Activated CD8-positive, alpha-beta T cell treated with anti-CD3 and anti-CD28 coated beads, Interleukin-2, amount 10 ng/mL, durations not matched to agents 7 days and 5 days (primary cell): Measurements from ENCODE around the gene CNN3. TPM values are rescaled to one million over a fixed set of nuclear protein-coding genes. Genes with fewer than 3 reads are reported as not detected.
"Not testable (repeated sequence)": the region's sequence is repeated elsewhere in the genome, so short reads cannot be mapped to it uniquely, and the experiment has no call there.

Source experiments
- ATAC-seq: fragments of 150-1000 bp; cut with Tn5 transposase; one replicate; pipeline ENCODE4 v1.10.0; 2021; ENCODE audit warnings: moderate library complexity
- CTCF ChIA-PET: fragments of 350-600 bp; sonication (Branson Sonifier 250); formaldehyde crosslinking; loops from one replicate; lab custom pipeline; 2021; ENCODE audit warnings: antibody characterized with exemption; lab: Charles Lee
- POLR2A ChIA-PET: fragments of 350-600 bp; sonication (Branson Sonifier 250); formaldehyde crosslinking; loops from one replicate; lab custom pipeline; 2021; ENCODE audit warnings: antibody characterized with exemption; lab: Charles Lee
- DNase-seq: peaks from one replicate; pipeline ENCODE4 v3.0.0-alpha.2; 2020
- H3K27ac Mint-ChIP-seq: one replicate; pipeline ENCODE4 v1.8.0; 2021; ENCODE audit warnings: mild to moderate bottlenecking, mixed read lengths
- H3K27me3 Mint-ChIP-seq: one replicate; pipeline ENCODE4 v1.8.0; 2021; ENCODE audit warnings: low read depth, mixed read lengths
- H3K36me3 Mint-ChIP-seq: one replicate; pipeline ENCODE4 v1.8.0; 2021; ENCODE audit warnings: low read depth, mixed read lengths
- H3K4me1 Mint-ChIP-seq: one replicate; pipeline ENCODE4 v1.8.0; 2021; ENCODE audit warnings: low read depth, mixed read lengths
- H3K4me3 Mint-ChIP-seq: one replicate; pipeline ENCODE4 v1.8.0; 2021; ENCODE audit warnings: mild to moderate bottlenecking, mixed read lengths
- H3K9me3 Mint-ChIP-seq: one replicate; pipeline ENCODE4 v1.8.0; 2022; ENCODE audit warnings: mixed read lengths; ENCODE audit not compliant: insufficient read depth
- total RNA-seq, 2 experiments: library from RNA; stranded (reverse); gene quantifications; one replicate each; pipeline ENCODE4 v1.2.3, GENCODE V29; 2021

The CNN3 gene
- total RNA-seq, 2 experiments from 2014 or later, result 6.1 to 7.2 TPM

DNA sequence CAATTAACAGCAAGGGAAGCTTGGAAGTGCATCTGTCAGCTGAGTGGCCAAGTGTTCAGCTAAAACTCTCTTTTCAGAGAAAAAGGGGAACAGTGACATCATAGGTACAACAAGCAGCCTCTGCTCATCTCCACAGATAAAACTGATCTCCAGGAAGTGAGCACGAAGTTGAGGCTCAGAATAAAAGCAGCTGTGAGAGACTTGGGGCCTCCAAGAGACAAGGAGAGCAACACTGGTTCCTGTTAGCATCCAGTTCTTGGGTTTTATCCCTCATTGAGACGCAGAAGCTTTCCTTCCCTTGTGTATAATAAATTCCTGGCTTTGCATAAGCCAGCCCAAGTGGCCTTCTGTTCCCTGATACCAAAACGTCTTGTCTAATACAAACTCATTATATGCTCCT is 20.0 kb upstream of the CNN3 start:
- ChIA-PET CTCF (interaction anchor here (0.9 kb wide), 1 partner anchor 96 kb away, joined by 3 read pairs; no protein-coding TSS in a partner anchor), POLR2A (no interaction called here)
- no peak overlapping the region for H3K27ac Mint-ChIP-seq

DNA sequence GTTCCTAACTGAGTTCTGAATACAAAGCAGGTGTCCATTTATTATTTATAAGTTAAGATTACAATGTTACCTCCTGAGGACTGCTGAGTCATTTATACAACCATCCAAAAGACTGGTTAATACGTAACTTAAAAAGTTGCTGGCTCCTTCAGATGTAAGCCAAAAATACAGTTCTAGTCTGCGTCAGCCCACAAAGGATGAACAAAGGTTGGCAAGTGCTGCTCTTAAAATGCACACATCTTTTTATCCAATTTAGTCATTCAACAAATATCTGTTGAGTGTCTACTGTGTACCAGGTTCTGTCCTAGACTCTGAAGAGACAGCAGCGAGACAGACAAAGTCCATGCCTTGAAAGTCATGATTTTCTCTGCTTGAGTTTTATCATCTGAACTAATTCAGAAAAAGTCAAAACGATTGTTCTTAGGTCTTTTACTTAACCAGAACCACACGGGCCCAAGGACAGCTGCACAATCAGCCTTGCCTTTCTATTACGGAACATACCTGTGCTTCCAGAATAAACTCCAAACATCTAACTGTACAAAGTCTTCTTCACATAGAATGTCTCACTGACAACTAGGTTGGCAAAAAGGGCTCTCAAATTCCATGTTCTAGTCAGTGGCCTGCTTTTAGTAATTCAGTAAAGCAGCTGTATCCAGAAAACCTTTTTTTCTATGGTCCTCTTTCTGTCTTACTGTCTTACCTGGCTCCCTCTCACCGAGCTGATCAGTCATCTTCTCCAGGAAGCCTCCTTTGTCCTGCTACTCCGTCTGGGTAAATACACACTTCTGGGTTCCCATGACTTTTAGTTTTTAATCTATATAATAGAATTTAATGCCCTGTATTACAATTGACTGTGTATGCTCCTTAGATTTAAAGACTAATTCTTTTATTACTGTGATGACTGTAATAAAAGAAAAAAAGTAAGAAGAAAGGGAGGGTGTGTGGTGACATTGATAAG is 15.5 kb upstream of the CNN3 start:
- POLR2A ChIA-PET, result no interaction called here
- DNase-seq (no peak), ATAC-seq (no peak)
- Mint-ChIP-seq H3K27me3 (peaks cover 8% of the 10 kb centered on the region), H3K36me3 (no peaks in the 10 kb centered on the region), H3K27ac (no peak overlapping the region), H3K4me1 (no peaks in the 10 kb centered on the region), H3K9me3 (no peaks in the 10 kb centered on the region), H3K4me3 (no peak overlapping the region)
- CTCF ChIA-PET, result no interaction called here

More for the DNA sequence above, 20.0 kb upstream of the CNN3 start:
- H3K27me3 Mint-ChIP-seq, result peaks cover 5% of the 10 kb centered on the region
- no peak for ATAC-seq
- DNase-seq, result no peak
- no peaks in the 10 kb centered on the region for H3K4me1 Mint-ChIP-seq
- H3K36me3 Mint-ChIP-seq, result no peaks in the 10 kb centered on the region
- H3K9me3 Mint-ChIP-seq, result no peaks in the 10 kb centered on the region
- H3K4me3 Mint-ChIP-seq, result no peak overlapping the region

DNA sequence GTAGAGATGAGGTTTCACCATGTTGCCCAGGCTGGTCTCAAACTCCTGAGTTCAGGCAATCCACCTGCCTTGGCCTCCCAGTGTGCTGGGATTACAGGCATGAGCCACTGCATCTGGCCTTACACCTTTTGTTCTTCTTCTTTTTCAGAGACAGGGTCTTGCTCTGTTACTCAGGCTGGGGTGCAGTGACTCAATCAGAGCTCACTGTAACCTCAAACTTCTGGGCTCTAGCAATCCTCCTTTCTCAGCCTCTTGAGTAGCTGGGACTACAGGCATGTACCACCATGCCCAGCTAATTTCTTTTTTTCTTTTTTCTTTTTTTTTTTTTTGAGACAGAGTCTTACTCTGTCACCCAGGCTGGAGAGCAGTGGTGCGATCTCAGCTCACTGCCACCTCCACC is 14.6 kb upstream of the CNN3 start:
- ATAC-seq, H3K9me3 Mint-ChIP-seq, H3K27me3 Mint-ChIP-seq, H3K27ac Mint-ChIP-seq, H3K4me1 Mint-ChIP-seq, CTCF ChIA-PET, H3K36me3 Mint-ChIP-seq, DNase-seq, POLR2A ChIA-PET, H3K4me3 Mint-ChIP-seq: not testable (repeated sequence)

DNA sequence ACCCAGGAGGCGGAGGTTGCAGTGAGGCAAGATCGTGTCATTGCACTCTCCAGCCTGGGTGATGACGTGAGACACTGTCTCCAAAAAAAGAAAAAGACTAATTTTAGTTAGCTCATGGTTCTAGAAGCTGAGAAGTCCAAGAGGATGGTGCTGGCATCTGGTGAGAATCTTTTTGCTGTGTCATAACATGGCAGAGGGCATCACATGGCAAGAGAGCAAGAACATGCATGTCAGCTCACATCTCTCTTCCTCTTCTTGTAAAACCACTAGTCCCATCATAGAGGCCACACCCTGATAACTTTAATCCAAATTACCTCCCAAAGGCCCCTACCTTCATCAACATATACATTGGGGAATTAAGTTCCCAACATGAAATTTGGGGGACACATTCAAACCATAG is 13.8 kb upstream of the CNN3 start:
- H3K4me3 Mint-ChIP-seq, result no peak overlapping the region
- no peaks in the 10 kb centered on the region for H3K9me3 Mint-ChIP-seq
- H3K36me3 Mint-ChIP-seq, result no peaks in the 10 kb centered on the region
- peaks cover 10% of the 10 kb centered on the region for H3K27me3 Mint-ChIP-seq
- H3K4me1 Mint-ChIP-seq, result no peaks in the 10 kb centered on the region
- CTCF ChIA-PET, result no interaction called here
- POLR2A ChIA-PET, result no interaction called here
- ATAC-seq (no peak), DNase-seq (no peak)
- H3K27ac Mint-ChIP-seq, result no peak overlapping the region

DNA sequence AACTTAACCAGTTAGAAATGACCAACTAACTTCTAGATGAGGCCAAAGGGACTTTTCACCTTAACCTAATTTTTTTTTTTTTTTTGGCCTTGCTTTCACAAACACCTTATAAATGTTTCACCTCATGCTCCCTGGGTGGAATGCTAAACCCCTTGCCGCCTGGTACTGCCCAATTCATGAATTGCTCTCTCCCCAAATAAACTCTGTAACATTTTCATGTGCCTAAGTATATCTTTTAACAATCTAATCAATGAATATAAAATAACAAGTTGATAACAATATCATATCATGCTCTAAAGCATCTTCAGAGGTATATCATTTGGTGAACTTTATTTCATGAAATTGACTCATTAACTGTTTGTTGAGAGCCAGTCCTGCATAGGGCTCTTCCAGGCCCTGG is 10.9 kb upstream of the CNN3 start:
- ATAC-seq (no peak), DNase-seq (no peak)
- Mint-ChIP-seq H3K4me1 (no peaks in the 10 kb centered on the region), H3K4me3 (no peak overlapping the region), H3K27ac (no peak overlapping the region), H3K36me3 (no peaks in the 10 kb centered on the region), H3K9me3 (no peaks in the 10 kb centered on the region), H3K27me3 (peaks cover 5% of the 10 kb centered on the region)
- ChIA-PET POLR2A (no interaction called here), CTCF (no interaction called here)

DNA sequence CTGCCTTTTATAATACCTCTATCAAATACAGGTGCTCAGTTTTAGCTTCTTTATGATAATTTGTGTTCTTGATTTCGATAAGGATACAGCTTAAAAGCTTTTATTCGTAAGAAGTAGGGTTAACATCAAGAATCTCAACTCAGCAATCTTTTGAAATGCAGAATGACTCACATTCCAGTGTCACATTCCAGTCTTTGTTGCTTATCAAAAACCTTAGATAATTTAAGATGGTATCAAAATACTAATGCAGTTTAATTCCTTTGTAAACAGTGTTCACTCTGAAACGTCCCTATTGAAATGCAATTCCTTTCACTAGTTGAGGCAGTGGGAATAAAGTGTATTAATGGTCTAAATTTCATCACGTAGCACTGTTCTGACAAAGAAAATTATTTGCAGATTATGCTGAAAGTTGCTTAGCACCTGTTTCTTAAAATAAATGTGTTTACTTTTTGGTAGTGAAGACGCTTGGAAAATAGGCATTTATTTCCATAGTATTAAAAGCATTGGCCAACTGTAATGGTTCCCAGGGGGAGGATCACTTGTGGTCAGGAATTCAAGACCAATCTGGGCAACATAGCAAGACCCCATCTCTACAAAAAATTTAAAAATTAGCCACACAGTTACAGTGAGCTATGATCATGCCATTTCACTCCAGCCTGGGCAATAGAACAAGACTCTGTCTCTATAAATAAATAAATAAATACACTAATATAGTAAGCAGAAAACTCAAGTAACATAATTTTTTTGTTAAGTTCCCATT is 10.1 kb upstream of the CNN3 start:
- H3K4me1 Mint-ChIP-seq, result no peaks in the 10 kb centered on the region
- CTCF ChIA-PET, result no interaction called here
- H3K9me3 Mint-ChIP-seq, result no peaks in the 10 kb centered on the region
- no peak for ATAC-seq
- peaks cover 5% of the 10 kb centered on the region for H3K27me3 Mint-ChIP-seq
- no peaks in the 10 kb centered on the region for H3K36me3 Mint-ChIP-seq
- DNase-seq, result no peak
- POLR2A ChIA-PET, result no interaction called here
- H3K27ac Mint-ChIP-seq, result no peak overlapping the region
- H3K4me3 Mint-ChIP-seq, result no peak overlapping the region

DNA sequence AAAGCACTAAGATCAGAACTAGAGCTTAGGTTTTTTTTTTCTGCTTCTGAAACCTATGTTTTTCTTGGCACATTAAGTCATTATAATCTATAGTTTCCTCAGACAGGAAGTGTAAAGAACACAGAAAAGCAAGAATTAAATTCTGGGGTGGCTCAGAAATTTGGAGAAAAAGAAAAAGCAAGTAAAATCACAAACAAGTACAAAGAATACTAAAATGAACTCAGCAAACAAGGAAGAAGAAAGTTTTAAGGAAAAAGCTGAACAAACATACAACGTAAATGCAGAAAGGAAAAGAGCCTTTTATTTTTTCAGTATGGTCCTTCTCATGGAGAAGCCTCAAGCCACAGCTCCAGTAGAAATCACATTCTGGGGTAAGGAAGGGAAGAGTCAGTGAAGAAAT is 8.6 kb upstream of the CNN3 start:
- CTCF ChIA-PET, result interaction anchor here (1.0 kb wide), 1 partner anchor 108 kb away, joined by 3 read pairs; no protein-coding TSS in a partner anchor
- peaks cover 7% of the 10 kb centered on the region for H3K27me3 Mint-ChIP-seq

DNA sequence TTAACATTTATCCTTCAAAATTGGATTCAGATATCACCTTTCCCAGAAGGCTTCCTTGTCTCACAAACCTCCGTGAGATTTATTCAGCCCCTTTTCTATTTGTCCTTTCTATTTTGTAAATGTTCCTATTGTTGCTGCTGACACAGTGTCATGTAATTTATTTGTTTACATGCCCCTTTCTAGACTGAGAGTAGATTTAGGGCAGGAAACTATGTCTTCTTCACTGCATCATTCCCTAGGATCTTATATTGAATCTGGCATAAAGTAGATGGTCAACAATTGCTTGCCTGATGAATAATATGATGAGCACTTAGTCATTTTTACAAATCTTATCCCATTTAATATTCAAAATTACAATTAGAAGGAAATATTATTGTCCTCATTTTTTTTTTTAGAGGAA is 8.1 kb upstream of the CNN3 start:
- ATAC-seq, result no peak
- Mint-ChIP-seq H3K4me1 (no peaks in the 10 kb centered on the region), H3K27ac (no peak overlapping the region), H3K27me3 (peaks cover 7% of the 10 kb centered on the region), H3K36me3 (no peaks in the 10 kb centered on the region), H3K9me3 (no peaks in the 10 kb centered on the region), H3K4me3 (no peak overlapping the region)
- ChIA-PET CTCF (no interaction called here), POLR2A (no interaction called here)
- DNase-seq, result no peak

More for the DNA sequence above, 8.6 kb upstream of the CNN3 start:
- ATAC-seq (no peak), DNase-seq (no peak)
- no peaks in the 10 kb centered on the region for H3K9me3 Mint-ChIP-seq
- H3K27ac Mint-ChIP-seq, result no peak overlapping the region
- POLR2A ChIA-PET, result no interaction called here
- H3K36me3 Mint-ChIP-seq, result no peaks in the 10 kb centered on the region
- no peaks in the 10 kb centered on the region for H3K4me1 Mint-ChIP-seq
- no peak overlapping the region for H3K4me3 Mint-ChIP-seq

DNA sequence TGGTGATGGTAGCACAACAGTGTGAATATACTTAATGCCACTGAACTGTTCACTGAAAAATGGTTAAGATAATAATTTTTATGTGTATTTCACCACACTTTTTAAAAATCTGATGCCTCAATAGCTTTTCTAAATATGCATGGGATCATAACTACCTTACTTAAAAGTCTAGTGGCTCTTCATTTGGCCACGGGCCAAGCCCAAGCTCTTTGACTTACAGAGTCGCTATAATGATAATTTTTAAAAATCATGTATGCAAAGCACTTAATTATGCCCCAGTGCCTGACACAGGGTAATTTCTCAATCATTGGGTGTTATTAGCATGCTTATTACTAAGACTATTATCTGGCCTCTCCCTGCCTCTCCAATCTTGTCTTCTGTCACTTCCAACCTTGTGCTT is 7.6 kb upstream of the CNN3 start:
- POLR2A ChIA-PET, result no interaction called here
- CTCF ChIA-PET, result no interaction called here

DNA sequence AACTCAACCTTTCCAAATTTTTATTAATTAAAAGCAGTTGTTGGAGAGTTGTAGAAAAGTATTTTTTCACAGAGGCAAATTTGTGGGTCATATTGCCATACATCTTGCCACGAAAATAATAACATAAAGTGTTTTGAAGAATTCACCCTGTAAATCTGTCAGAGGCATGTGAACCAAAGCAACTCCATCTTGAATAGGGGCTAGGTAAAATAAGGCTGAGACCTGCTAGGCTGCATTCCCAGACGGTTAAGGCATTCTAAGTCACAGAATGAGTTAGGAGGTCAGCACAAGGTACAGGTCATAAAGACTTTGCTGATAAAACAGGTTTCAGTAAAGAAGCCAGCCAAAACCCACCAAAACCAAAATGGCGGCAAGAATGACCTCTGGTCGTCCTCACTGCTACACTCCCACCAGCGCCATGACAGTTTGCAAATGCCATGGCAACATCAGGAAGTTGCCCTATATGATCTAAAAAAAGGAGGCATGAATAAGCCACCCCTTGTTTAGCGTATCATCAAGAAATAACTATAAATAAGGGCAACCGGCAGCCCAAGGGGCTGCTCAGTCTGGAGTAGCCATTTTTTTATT is 4.4 kb upstream of the CNN3 start:
- H3K36me3 Mint-ChIP-seq, result no peaks in the 10 kb centered on the region
- peaks cover 20% of the 10 kb centered on the region for H3K27me3 Mint-ChIP-seq
- CTCF ChIA-PET, result no interaction called here
- peaks cover 3% of the 10 kb centered on the region for H3K4me1 Mint-ChIP-seq
- no peak for DNase-seq
- H3K27ac Mint-ChIP-seq, result no peak overlapping the region
- ATAC-seq, result no peak
- no peaks in the 10 kb centered on the region for H3K9me3 Mint-ChIP-seq
- no peak overlapping the region for H3K4me3 Mint-ChIP-seq
- POLR2A ChIA-PET, result no interaction called here

More for the DNA sequence above, 7.6 kb upstream of the CNN3 start:
- Mint-ChIP-seq H3K36me3 (no peaks in the 10 kb centered on the region), H3K27me3 (peaks cover 7% of the 10 kb centered on the region), H3K4me1 (no peaks in the 10 kb centered on the region), H3K4me3 (no peak overlapping the region), H3K9me3 (no peaks in the 10 kb centered on the region), H3K27ac (no peak overlapping the region)
- no peak for DNase-seq
- ATAC-seq, result no peak

DNA sequence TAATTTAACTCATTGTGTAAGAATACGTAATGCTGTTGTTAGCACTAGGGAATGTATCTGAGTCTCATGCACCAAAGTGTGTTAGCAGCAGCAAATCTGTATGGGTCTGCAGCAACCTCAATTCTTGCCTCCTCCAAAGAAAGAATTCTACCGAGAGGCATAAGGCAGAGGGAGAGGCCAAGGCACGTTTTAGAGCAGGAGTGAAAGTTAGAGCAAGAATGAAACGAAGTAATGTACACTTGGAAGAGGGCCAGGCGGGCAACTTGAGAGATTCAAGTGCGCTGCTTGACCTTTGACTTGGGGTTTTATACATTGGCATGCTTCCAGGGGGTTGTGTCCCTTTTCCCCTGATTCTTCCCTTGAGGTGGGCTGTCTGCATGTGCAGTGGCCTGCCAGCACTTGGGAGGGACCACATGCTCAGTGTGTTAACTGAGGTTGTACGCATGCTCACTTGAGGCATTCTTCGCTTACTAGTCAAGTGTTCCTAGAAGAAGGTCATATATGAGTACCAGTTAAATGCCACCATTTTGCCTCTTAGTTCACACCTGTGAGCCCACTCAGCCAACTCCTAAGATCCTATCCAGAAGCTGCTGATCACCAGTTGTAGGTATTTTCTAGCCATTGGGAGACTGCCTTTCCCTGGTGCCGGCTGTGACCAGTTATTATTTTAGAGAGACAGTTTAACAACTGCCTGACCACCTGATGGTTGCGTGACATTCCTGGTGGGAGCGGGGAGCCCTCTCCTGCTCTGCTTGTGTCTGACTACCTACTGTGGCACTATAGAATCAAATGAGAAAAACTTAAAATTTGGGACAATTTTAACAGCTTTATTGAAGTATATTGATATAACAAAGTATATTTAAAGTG is 2.7 kb upstream of the CNN3 start:
- ATAC-seq (no peak), DNase-seq (no peak)
- H3K27me3 Mint-ChIP-seq, result peaks cover 32% of the 10 kb centered on the region
- ChIA-PET CTCF (interaction anchor here (0.7 kb wide), 1 partner anchor 112 kb away, joined by 3 read pairs; no protein-coding TSS in a partner anchor), POLR2A (no interaction called here)
- peaks cover 12% of the 10 kb centered on the region for H3K4me1 Mint-ChIP-seq
- no peak overlapping the region for H3K27ac Mint-ChIP-seq
- H3K4me3 Mint-ChIP-seq, result no peak overlapping the region
- H3K9me3 Mint-ChIP-seq, result no peaks in the 10 kb centered on the region
- no peaks in the 10 kb centered on the region for H3K36me3 Mint-ChIP-seq
